ENCODE data around the gene NKAPL.

GRCh38 chr6:28251661-28252008 lies 7.5 kb upstream of the NKAPL start:
- TF ChIP-seq CTCF (IDR thresholded peaks at IDR 0.05) = no peak
- TF ChIP-seq POLR2A (IDR thresholded peaks at IDR 0.05) = no peak
